Measurements from ENCODE around the gene CNPPD1.

Gene CNPPD1

DNA sequence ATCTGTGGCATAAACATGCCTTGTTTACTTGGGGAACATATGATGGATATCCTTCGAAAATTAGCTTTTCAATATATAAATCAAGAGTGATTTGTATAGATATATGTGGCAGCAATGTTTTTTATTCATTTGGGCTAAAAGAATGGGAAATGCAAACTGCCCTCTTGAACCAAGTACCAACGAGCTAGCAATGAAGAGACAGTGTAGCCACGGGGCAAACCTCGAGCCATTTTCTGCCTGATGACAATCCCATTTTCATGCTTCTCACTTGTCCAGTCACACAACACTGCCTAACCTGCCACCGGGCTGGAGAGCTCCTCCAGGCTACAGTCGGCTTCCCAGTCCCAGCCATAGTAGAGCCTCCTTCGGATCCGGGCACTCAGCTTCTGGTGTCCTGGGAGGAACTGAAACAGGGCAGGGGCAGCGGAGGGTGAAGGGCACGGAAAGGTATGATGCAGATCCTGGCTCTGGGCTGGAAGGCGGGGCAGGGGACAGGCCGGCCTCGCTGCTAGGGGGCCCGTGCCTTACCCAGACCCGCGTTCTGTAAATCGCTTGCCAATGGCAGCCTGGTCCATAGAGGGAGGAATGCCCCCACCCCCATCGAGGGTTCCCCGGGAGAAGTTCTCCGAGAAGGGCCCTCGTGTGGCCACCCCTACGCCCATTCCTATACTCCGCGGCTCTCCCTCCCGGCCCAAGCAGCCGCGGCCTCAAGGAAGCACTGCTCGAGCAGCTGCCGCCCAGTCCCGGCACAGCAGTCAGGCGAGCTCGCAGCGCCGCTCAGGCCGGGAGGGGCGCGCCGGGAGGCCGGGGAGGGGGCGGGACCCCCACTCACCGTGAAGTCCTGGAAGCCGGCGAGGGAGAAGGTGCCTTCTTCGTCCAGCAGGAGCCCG lies 552 bp downstream of the CNPPD1 start:
- Histone ChIP-seq H3K4me3 (ENCODE audit: low read depth, low read length) (peak overlapping the region; percentile 61), H3K4me1 (no peaks in the 10 kb centered on the region), H3K27me3 (no peaks in the 10 kb centered on the region), H3K9me3 (no peaks in the 10 kb centered on the region), H3K36me3 (peaks cover 12% of the 10 kb centered on the region)
- DNase-seq: peak; percentile 58
- TF ChIP-seq, protein P1, sequence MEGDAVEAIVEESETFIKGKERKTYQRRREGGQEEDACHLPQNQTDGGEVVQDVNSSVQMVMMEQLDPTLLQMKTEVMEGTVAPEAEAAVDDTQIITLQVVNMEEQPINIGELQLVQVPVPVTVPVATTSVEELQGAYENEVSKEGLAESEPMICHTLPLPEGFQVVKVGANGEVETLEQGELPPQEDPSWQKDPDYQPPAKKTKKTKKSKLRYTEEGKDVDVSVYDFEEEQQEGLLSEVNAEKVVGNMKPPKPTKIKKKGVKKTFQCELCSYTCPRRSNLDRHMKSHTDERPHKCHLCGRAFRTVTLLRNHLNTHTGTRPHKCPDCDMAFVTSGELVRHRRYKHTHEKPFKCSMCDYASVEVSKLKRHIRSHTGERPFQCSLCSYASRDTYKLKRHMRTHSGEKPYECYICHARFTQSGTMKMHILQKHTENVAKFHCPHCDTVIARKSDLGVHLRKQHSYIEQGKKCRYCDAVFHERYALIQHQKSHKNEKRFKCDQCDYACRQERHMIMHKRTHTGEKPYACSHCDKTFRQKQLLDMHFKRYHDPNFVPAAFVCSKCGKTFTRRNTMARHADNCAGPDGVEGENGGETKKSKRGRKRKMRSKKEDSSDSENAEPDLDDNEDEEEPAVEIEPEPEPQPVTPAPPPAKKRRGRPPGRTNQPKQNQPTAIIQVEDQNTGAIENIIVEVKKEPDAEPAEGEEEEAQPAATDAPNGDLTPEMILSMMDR (IDR thresholded peaks at IDR 0.05; ENCODE audit: low read depth, low read length): no peak

DNA sequence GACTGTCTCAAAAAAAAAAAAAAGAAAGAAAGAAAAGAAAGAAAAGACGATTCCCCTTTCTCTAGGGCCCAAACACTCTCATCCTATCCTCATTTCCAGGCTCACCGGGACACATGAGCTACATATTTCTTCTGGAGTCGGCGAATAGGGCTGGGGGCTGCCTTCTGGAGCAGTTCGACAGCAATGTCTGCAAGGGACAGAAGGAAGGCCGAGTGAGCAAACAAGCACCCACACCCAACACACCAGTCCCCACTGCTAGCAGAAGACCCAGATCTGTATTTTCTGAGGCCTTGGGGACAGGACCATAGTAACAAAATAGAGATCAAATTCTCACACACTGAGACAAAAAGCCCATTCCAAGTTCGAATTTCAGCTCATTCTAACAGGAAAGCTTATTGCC lies 1.2 kb downstream of the CNPPD1 start:
- H3K27me3 ChIP-seq: no peaks in the 10 kb centered on the region
- DNase-seq: no peak
- H3K4me1 ChIP-seq: no peaks in the 10 kb centered on the region
- 0 out of 2 replicates have a peak overlapping the region, but pooled peaks have one; percentile 61 for H3K4me3 ChIP-seq (ENCODE audit: low read depth, low read length)
- TF ChIP-seq, protein P1 (IDR thresholded peaks at IDR 0.05; ENCODE audit: low read depth, low read length): no peak
- peaks cover 12% of the 10 kb centered on the region for H3K36me3 ChIP-seq
- H3K9me3 ChIP-seq: no peaks in the 10 kb centered on the region

DNA sequence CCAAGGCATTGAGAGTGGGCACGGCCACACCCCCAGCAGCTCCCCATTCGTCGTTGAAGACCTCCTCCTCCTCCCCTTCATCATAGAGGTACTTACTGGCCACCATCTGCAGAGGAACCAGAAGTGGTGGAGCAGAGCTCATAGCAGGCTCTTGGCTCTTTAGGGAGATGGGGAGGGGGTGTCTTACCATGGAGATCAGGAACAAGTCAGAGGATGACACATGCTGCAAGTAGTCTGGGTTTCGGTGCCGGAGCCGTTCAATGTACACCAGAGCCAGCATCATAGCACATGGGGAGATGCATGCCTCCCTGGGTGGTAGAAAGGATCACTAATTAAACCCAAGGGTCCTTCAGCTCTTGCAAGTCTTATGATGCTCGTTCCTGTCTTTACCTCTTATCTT lies 1.9 kb downstream of the CNPPD1 start:
- TF ChIP-seq, protein P1 (IDR thresholded peaks at IDR 0.05; ENCODE audit: low read depth, low read length): no peak
- no peaks in the 10 kb centered on the region for H3K27me3 ChIP-seq
- H3K36me3 ChIP-seq: peaks cover 7% of the 10 kb centered on the region
- no peaks in the 10 kb centered on the region for H3K9me3 ChIP-seq
- no peaks in the 10 kb centered on the region for H3K4me1 ChIP-seq
- H3K4me3 ChIP-seq (ENCODE audit: low read depth, low read length): no peak overlapping the region
- no peak for DNase-seq

DNA sequence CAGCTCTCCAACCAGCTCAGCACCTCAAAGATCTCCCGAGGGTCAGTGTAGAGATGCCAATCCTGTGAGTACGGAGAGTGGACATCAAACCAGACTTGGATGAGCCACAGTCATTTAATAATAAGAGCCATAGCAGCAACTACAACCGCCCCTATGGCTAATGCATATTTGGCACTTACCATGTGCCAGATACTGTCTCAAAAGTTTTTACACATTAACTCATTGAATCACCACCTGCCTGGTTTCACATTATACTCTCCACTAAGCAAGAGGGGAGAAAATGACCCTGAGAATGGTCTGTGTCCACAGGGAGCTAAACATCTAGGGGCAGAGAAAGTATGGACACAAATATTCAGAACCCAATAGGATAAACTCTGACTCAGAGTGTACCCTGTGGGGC lies 2.6 kb downstream of the CNPPD1 start:
- TF ChIP-seq, protein P1 (IDR thresholded peaks at IDR 0.05; ENCODE audit: low read depth, low read length): no peak
- no peaks in the 10 kb centered on the region for H3K9me3 ChIP-seq
- no peak overlapping the region for H3K4me3 ChIP-seq (ENCODE audit: low read depth, low read length)
- no peak for DNase-seq
- no peaks in the 10 kb centered on the region for H3K4me1 ChIP-seq
- no peaks in the 10 kb centered on the region for H3K27me3 ChIP-seq
- peaks cover 7% of the 10 kb centered on the region for H3K36me3 ChIP-seq

DNA sequence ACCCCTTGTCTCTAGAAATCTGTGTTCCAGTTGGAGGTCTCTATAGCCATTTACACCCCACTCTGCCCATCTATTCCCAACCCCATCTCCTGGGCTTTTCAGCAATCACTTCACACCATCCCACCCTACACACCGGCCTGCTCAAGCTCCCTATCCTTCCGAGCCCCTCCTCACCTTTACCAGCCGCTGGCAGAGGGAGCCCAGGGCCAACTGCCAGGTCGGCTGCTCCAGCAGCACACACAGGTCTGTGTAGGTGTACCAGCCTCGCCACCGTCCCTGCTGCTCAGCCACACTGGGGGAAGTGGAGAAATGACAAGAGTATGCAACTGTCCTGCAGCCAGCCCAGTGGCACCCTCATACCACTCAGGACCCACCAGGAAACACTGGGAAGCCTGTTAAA lies 3.5 kb downstream of the CNPPD1 start:
- Histone ChIP-seq H3K36me3 (peaks cover 7% of the 10 kb centered on the region), H3K27me3 (no peaks in the 10 kb centered on the region), H3K4me1 (no peaks in the 10 kb centered on the region), H3K4me3 (ENCODE audit: low read depth, low read length) (no peak overlapping the region), H3K9me3 (no peaks in the 10 kb centered on the region)
- DNase-seq: no peak
- TF ChIP-seq, protein P1 (IDR thresholded peaks at IDR 0.05; ENCODE audit: low read depth, low read length): no peak
